Lower leg skin (tissue), 3 donors: Measurements from ENCODE around the gene SMC3.

Experiments
- CTCF ChIP-seq, 3 donors: fragments of 450-650 bp; IDR thresholded peaks; one replicate each; pipeline ENCODE4 v1.5.1; 2016; ENCODE audit warnings: antibody characterized with exemption in 3 of 3, mild to moderate bottlenecking in 3 of 3, moderate library complexity in 2 of 3
- POLR2A ChIP-seq, 2 donors: fragments of 450-650 bp; IDR thresholded peaks; one replicate each; pipeline ENCODE4 v1.6.1; 2016 to 2017; ENCODE audit warnings: antibody characterized with exemption in 2 of 2, mild to moderate bottlenecking in 1 of 2, moderate library complexity in 1 of 2

DNA sequence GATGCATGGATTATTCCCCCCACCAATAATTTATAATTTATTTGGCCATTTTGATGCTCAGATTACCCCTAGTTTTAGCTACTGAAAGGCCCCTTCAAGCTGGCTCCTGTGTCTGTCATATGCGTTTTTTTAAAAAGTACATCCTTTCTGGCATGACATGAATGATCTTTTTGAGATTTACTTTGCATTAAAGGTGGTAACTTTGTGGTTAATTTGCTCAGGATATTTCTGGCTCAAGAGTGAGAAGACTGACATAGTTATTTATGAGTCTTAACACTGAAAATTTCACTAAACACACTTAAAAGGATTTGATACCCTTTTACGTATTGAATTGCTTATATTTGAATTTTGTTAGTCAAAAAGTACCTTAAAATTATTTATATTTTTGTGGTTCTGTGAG is 5.4 kb downstream of the SMC3 start:
- TF ChIP-seq CTCF (IDR thresholded peaks at IDR 0.05) (no peak), POLR2A (IDR thresholded peaks at IDR 0.05) (no peak)
